ENCODE results near the gene NCS1.

The NCS1 gene

GRCh38 chr9:130155647-130156046 is 16.6 kb upstream of the NCS1 start:
- peaks cover 4% of the 10 kb centered on the region for H3K4me1 ChIP-seq
- in situ Hi-C loops (cut with MboI; ENCODE audit: low sequenced_read_pairs): no loop called here
- H3K36me3 ChIP-seq (replicated peaks): no peaks in the 10 kb centered on the region
- H3K9me3 ChIP-seq: no peaks in the 10 kb centered on the region
- H3K27me3 ChIP-seq (ENCODE audit: low read depth): no peaks in the 10 kb centered on the region
- DNase-seq (ENCODE audit: low spot score in 2 of 2): no peak
- H3K4me3 ChIP-seq: no peak overlapping the region

- in situ Hi-C loops (cut with MboI; ENCODE audit: low sequenced_read_pairs): no loop called here
- H3K4me3 ChIP-seq: no peak overlapping the region
- peaks cover 4% of the 10 kb centered on the region for H3K4me1 ChIP-seq
- H3K36me3 ChIP-seq (replicated peaks): no peaks in the 10 kb centered on the region
- H3K9me3 ChIP-seq: no peaks in the 10 kb centered on the region
- no peak for DNase-seq (ENCODE audit: low spot score in 2 of 2)
- H3K27me3 ChIP-seq (ENCODE audit: low read depth): no peaks in the 10 kb centered on the region
Measured at GRCh38 chr9:130156672-130157071, 15.5 kb upstream of the NCS1 start.

- in situ Hi-C loops (cut with MboI; ENCODE audit: low sequenced_read_pairs): no loop called here
- no peak for DNase-seq (ENCODE audit: low spot score in 2 of 2)
- Histone ChIP-seq H3K36me3 (replicated peaks) (no peaks in the 10 kb centered on the region), H3K9me3 (no peaks in the 10 kb centered on the region), H3K27me3 (ENCODE audit: low read depth) (no peaks in the 10 kb centered on the region), H3K4me3 (no peak overlapping the region), H3K4me1 (peaks cover 4% of the 10 kb centered on the region)
Measured at GRCh38 chr9:130157079-130157478, 15.1 kb upstream of the NCS1 start.

- H3K9me3 ChIP-seq: no peaks in the 10 kb centered on the region
- in situ Hi-C loops (cut with MboI; ENCODE audit: low sequenced_read_pairs): no loop called here
- H3K4me3 ChIP-seq: no peak overlapping the region
- H3K27me3 ChIP-seq (ENCODE audit: low read depth): no peaks in the 10 kb centered on the region
- no peaks in the 10 kb centered on the region for H3K36me3 ChIP-seq (replicated peaks)
- no peak for DNase-seq (ENCODE audit: low spot score in 2 of 2)
- H3K4me1 ChIP-seq: peaks cover 4% of the 10 kb centered on the region
Measured at GRCh38 chr9:130158001-130158400, 14.2 kb upstream of the NCS1 start.

- in situ Hi-C loops (cut with MboI; ENCODE audit: low sequenced_read_pairs): no loop called here
- Histone ChIP-seq H3K36me3 (replicated peaks) (no peaks in the 10 kb centered on the region), H3K4me3 (no peak overlapping the region), H3K4me1 (no peaks in the 10 kb centered on the region; the same call in 1 of the 2 replicates), H3K27me3 (ENCODE audit: low read depth) (no peaks in the 10 kb centered on the region), H3K9me3 (no peaks in the 10 kb centered on the region)
- no peak for DNase-seq (ENCODE audit: low spot score in 2 of 2)
Measured at GRCh38 chr9:130159057-130159456, 13.1 kb upstream of the NCS1 start.

GRCh38 chr9:130159915-130160670 is 12.1 kb upstream of the NCS1 start:
- no peak for DNase-seq (ENCODE audit: low spot score in 2 of 2)
- Histone ChIP-seq H3K36me3 (replicated peaks) (no peaks in the 10 kb centered on the region), H3K4me1 (no peaks in the 10 kb centered on the region), H3K9me3 (no peaks in the 10 kb centered on the region), H3K4me3 (no peak overlapping the region), H3K27me3 (ENCODE audit: low read depth) (no peaks in the 10 kb centered on the region)
- in situ Hi-C loops (cut with MboI; ENCODE audit: low sequenced_read_pairs): no loop called here

- no peaks in the 10 kb centered on the region for H3K4me1 ChIP-seq
- H3K9me3 ChIP-seq: no peaks in the 10 kb centered on the region
- no peak for DNase-seq (ENCODE audit: low spot score in 2 of 2)
- H3K27me3 ChIP-seq (ENCODE audit: low read depth): no peaks in the 10 kb centered on the region
- H3K36me3 ChIP-seq (replicated peaks): no peaks in the 10 kb centered on the region
- in situ Hi-C loops (cut with MboI; ENCODE audit: low sequenced_read_pairs): no loop called here
- no peak overlapping the region for H3K4me3 ChIP-seq
Measured at GRCh38 chr9:130160862-130161470, 11.2 kb upstream of the NCS1 start.

- in situ Hi-C loops (cut with MboI; ENCODE audit: low sequenced_read_pairs): no loop called here
- Histone ChIP-seq H3K9me3 (no peaks in the 10 kb centered on the region), H3K4me1 (no peaks in the 10 kb centered on the region), H3K27me3 (ENCODE audit: low read depth) (no peaks in the 10 kb centered on the region), H3K4me3 (no peak overlapping the region), H3K36me3 (replicated peaks) (no peaks in the 10 kb centered on the region)
- DNase-seq (ENCODE audit: low spot score in 2 of 2): no peak
Measured at GRCh38 chr9:130165579-130165978, 6.6 kb upstream of the NCS1 start.

GRCh38 chr9:130166399-130166798 is 5.8 kb upstream of the NCS1 start:
- H3K9me3 ChIP-seq: no peaks in the 10 kb centered on the region
- H3K27me3 ChIP-seq (ENCODE audit: low read depth): no peaks in the 10 kb centered on the region
- no peaks in the 10 kb centered on the region for H3K4me1 ChIP-seq
- no peak overlapping the region for H3K4me3 ChIP-seq
- in situ Hi-C loops (cut with MboI; ENCODE audit: low sequenced_read_pairs): no loop called here
- no peaks in the 10 kb centered on the region for H3K36me3 ChIP-seq (replicated peaks)
- DNase-seq (ENCODE audit: low spot score in 2 of 2): no peak

GRCh38 chr9:130167927-130168326 is 4.3 kb upstream of the NCS1 start:
- no peaks in the 10 kb centered on the region for H3K27me3 ChIP-seq (ENCODE audit: low read depth)
- in situ Hi-C loops (cut with MboI; ENCODE audit: low sequenced_read_pairs): no loop called here
- H3K9me3 ChIP-seq: no peaks in the 10 kb centered on the region
- no peaks in the 10 kb centered on the region for H3K4me1 ChIP-seq
- H3K4me3 ChIP-seq: no peak overlapping the region
- DNase-seq (ENCODE audit: low spot score in 2 of 2): no peak
- H3K36me3 ChIP-seq (replicated peaks): no peaks in the 10 kb centered on the region

- Histone ChIP-seq H3K27me3 (ENCODE audit: low read depth) (no peaks in the 10 kb centered on the region), H3K36me3 (replicated peaks) (peaks cover 2% of the 10 kb centered on the region), H3K4me1 (no peaks in the 10 kb centered on the region), H3K4me3 (peak overlapping the region; percentile 37), H3K9me3 (no peaks in the 10 kb centered on the region)
- peak in 1 of 2 experiments; percentile 35 for DNase-seq (ENCODE audit: low spot score in 2 of 2)
- in situ Hi-C loops (cut with MboI; ENCODE audit: low sequenced_read_pairs): no loop called here
Measured at GRCh38 chr9:130171226-130172148, 717 bp upstream of the NCS1 start.

- Histone ChIP-seq H3K9me3 (no peaks in the 10 kb centered on the region), H3K4me1 (no peaks in the 10 kb centered on the region), H3K36me3 (replicated peaks) (peaks cover 11% of the 10 kb centered on the region), H3K4me3 (peak overlapping the region; percentile 56), H3K27me3 (ENCODE audit: low read depth) (no peaks in the 10 kb centered on the region)
- in situ Hi-C loops (cut with MboI; ENCODE audit: low sequenced_read_pairs): no loop called here
- DNase-seq (ENCODE audit: low spot score in 2 of 2): peak in 1 of 2 experiments; percentile 53
Measured at GRCh38 chr9:130172858-130173665, 858 bp downstream of the NCS1 start.

- in situ Hi-C loops (cut with MboI; ENCODE audit: low sequenced_read_pairs): no loop called here
- Histone ChIP-seq H3K27me3 (ENCODE audit: low read depth) (no peaks in the 10 kb centered on the region), H3K4me1 (no peaks in the 10 kb centered on the region), H3K9me3 (no peaks in the 10 kb centered on the region), H3K36me3 (replicated peaks) (peaks cover 11% of the 10 kb centered on the region), H3K4me3 (peak overlapping the region; percentile 56)
- DNase-seq (ENCODE audit: low spot score in 2 of 2): no peak
Measured at GRCh38 chr9:130173666-130173983, 1.4 kb downstream of the NCS1 start.

All from HAP-1 (cell line).